Prostate gland (tissue), 2 donors: Measurements from ENCODE around the gene PAQR7.

Experiments used
- POLR2AphosphoS5 ChIP-seq: sonication (generic); formaldehyde crosslinking; IDR thresholded peaks from one replicate; pipeline ENCODE4 v1.6.1; 2017; ENCODE audit warnings: antibody characterized with exemption
- TF ChIP-seq, protein P1 (sequence below), 4 experiments: fragments of 200-600 bp in 2 of 4; fragments of 450-650 bp in 2 of 4; sonication (generic) in 2 of 4; IDR thresholded peaks; 1 replicate in 3 of 4; 2 replicates in 1 of 4; pipeline ENCODE4 v1.5.1; 2016 to 2019; ENCODE audit warnings: antibody characterized with exemption in 4 of 4, mild to moderate bottlenecking in 2 of 4, moderate library complexity in 2 of 4

DNA sequence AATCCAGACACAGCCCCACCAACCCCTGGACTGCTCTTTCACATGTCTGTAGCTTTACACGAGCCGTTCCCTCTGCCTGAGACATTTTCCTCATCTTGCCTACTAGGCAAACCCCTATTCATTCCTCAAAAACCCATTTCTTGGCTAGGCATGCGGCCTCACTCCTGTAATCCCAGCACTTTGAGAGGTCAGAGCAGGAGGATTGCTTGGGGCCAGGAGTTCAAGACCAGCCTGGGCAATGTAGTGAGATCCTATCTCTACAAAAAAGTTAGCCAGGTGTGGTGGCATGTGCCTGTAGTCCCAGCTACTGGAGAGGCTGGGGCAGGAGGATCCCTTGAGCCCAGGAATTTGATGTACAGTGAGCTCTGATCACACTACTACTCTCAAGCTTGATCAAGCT is 11.1 kb downstream of the PAQR7 start:
- TF ChIP-seq, protein P1, sequence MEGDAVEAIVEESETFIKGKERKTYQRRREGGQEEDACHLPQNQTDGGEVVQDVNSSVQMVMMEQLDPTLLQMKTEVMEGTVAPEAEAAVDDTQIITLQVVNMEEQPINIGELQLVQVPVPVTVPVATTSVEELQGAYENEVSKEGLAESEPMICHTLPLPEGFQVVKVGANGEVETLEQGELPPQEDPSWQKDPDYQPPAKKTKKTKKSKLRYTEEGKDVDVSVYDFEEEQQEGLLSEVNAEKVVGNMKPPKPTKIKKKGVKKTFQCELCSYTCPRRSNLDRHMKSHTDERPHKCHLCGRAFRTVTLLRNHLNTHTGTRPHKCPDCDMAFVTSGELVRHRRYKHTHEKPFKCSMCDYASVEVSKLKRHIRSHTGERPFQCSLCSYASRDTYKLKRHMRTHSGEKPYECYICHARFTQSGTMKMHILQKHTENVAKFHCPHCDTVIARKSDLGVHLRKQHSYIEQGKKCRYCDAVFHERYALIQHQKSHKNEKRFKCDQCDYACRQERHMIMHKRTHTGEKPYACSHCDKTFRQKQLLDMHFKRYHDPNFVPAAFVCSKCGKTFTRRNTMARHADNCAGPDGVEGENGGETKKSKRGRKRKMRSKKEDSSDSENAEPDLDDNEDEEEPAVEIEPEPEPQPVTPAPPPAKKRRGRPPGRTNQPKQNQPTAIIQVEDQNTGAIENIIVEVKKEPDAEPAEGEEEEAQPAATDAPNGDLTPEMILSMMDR (IDR thresholded peaks at IDR 0.05) = no peak
- TF ChIP-seq POLR2AphosphoS5 = no peak
